Keratinocyte (primary cell): ENCODE measurements around the gene RPUSD3.

Experiments
- EZH2 ChIP-seq: IDR thresholded peaks from one replicate; pipeline ENCODE4 v1.6.1; 2012; ENCODE audit warnings: inconsistent platforms, mild to moderate bottlenecking, low read length, moderate library complexity
- TF ChIP-seq, protein P1 (sequence below), 3 experiments: IDR thresholded peaks in 1 of 3; conservative IDR thresholded peaks in 1 of 3; optimal IDR thresholded peaks in 1 of 3; 2 replicates in 2 of 3; 3 replicates in 1 of 3; pipeline versions ENCODE3 to v1.5.1; 2011; ENCODE audit warnings: low read length in 3 of 3, mild to moderate bottlenecking in 3 of 3, moderate library complexity in 2 of 3, control low read depth in 1 of 3, inconsistent platforms in 1 of 3; ENCODE audit not compliant: insufficient read depth in 2 of 3; ENCODE audit errors: extremely low read depth in 1 of 3

GRCh38 chr3:9869955-9870354 is 26.1 kb upstream of the RPUSD3 start:
- TF ChIP-seq, protein P1, sequence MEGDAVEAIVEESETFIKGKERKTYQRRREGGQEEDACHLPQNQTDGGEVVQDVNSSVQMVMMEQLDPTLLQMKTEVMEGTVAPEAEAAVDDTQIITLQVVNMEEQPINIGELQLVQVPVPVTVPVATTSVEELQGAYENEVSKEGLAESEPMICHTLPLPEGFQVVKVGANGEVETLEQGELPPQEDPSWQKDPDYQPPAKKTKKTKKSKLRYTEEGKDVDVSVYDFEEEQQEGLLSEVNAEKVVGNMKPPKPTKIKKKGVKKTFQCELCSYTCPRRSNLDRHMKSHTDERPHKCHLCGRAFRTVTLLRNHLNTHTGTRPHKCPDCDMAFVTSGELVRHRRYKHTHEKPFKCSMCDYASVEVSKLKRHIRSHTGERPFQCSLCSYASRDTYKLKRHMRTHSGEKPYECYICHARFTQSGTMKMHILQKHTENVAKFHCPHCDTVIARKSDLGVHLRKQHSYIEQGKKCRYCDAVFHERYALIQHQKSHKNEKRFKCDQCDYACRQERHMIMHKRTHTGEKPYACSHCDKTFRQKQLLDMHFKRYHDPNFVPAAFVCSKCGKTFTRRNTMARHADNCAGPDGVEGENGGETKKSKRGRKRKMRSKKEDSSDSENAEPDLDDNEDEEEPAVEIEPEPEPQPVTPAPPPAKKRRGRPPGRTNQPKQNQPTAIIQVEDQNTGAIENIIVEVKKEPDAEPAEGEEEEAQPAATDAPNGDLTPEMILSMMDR (optimal IDR thresholded peaks at IDR 0.05 in 1 of 3, IDR thresholded peaks at IDR 0.05 in 1 of 3, conservative IDR thresholded peaks at IDR 0.05 in 1 of 3; ENCODE audit: extremely low read depth in 1 of 3, insufficient read depth in 2 of 3, low read length in 3 of 3): no peak
- TF ChIP-seq EZH2: no peak
